Stimulated activated CD8-positive, alpha-beta memory T cell treated with anti-CD3 and anti-CD28 coated beads, Interleukin-4, amount 100 ng/mL, for 1 hour (primary cell): ENCODE results near the gene PHLDA3.

Experiments
- DNase-seq, 2 donors: peaks; one replicate each; pipeline ENCODE4 v3.0.0-alpha.2; 2020; ENCODE audit warnings: low read depth in 2 of 2, low spot score in 1 of 2

The PHLDA3 gene

GRCh38 chr1:201468844-201469644, at the start of gene PHLDA3:
Gene PHLDA3, minus strand, starts transcription at chr1:201469188. Its CDS starts 402 bp downstream, at chr1:201468786.
- DNase-seq, result no peak

- DNase-seq, result no peak
Observed at GRCh38 chr1:201518071-201518470, 49.1 kb upstream of the PHLDA3 start.

- DNase-seq, result no peak
Observed at GRCh38 chr1:201517631-201518030, 48.6 kb upstream of the PHLDA3 start.

- no peak for DNase-seq
Observed at GRCh38 chr1:201516511-201517127, 47.6 kb upstream of the PHLDA3 start.

- no peak for DNase-seq
Observed at GRCh38 chr1:201515895-201516294, 46.9 kb upstream of the PHLDA3 start.

- DNase-seq, result no peak
Observed at GRCh38 chr1:201515062-201515750, 46.2 kb upstream of the PHLDA3 start.

- no peak for DNase-seq
Observed at GRCh38 chr1:201514466-201514865, 45.5 kb upstream of the PHLDA3 start.

GRCh38 chr1:201513498-201514243, 44.7 kb upstream of the PHLDA3 start:
- DNase-seq, result no peak

- DNase-seq, result no peak
Observed at GRCh38 chr1:201511941-201512539, 43.1 kb upstream of the PHLDA3 start.

GRCh38 chr1:201511396-201511940, 42.5 kb upstream of the PHLDA3 start:
- DNase-seq, result no peak

- DNase-seq, result no peak
Observed at GRCh38 chr1:201510734-201511133, 41.7 kb upstream of the PHLDA3 start.

- no peak for DNase-seq
Observed at GRCh38 chr1:201509601-201510374, 40.8 kb upstream of the PHLDA3 start.

GRCh38 chr1:201508809-201509208, 39.8 kb upstream of the PHLDA3 start:
- no peak for DNase-seq

- DNase-seq, result no peak
Observed at GRCh38 chr1:201507360-201507675, 38.3 kb upstream of the PHLDA3 start.

GRCh38 chr1:201506557-201507359, 37.8 kb upstream of the PHLDA3 start, which contains the start of gene CSRP1:
Gene CSRP1, minus strand, starts transcription at chr1:201507123. Its CDS starts 10,820 bp downstream, at chr1:201496303.
- peak; percentile 41 to 58 for DNase-seq

GRCh38 chr1:201506092-201506491, 37.1 kb upstream of the PHLDA3 start:
- no peak for DNase-seq

GRCh38 chr1:201505503-201505890, 36.5 kb upstream of the PHLDA3 start:
- DNase-seq, result no peak

GRCh38 chr1:201504799-201505502, 36.0 kb upstream of the PHLDA3 start:
- DNase-seq, result no peak
